DMS79 treated with DMSO at 0.1 percent for 48 hours (cell line): ENCODE measurements around the gene JAG1.

Experiments
- DNase-seq: peaks from one replicate; lab custom pipeline; 2025; lab: John Stamatoyannopoulos, UW

Gene JAG1

DNA sequence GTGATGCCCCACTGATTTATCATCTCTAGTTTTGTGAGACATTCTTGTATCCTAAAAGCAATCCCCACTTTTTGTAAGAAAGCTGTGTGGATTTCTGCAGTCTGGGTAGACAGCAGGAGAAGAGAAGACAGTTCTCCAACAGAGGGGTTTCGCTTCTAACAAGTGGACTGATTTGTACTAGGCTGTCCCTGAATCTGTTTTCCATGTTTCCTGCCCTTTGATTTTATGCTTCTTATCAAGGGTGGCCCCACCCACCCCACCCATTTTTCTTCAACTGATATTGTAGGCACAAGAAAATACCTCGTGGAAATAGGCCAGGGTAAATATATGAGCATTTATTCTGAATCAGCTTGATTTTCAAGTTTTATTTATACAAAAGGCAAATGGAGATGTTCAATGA is 25.7 kb upstream of the JAG1 start:
- no peak for DNase-seq

- DNase-seq, result no peak
These were observed 22.9 kb upstream of the JAG1 start for GRCh38 chr20:10696650-10697049.

- DNase-seq, result no peak
These were observed 15.6 kb upstream of the JAG1 start for GRCh38 chr20:10689385-10689784.

GRCh38 chr20:10687895-10688294 is 14.1 kb upstream of the JAG1 start:
- no peak for DNase-seq

- DNase-seq, result no peak
These were observed 12.7 kb upstream of the JAG1 start for GRCh38 chr20:10686356-10687133.

- DNase-seq, result no peak
These were observed 9.7 kb upstream of the JAG1 start for GRCh38 chr20:10683537-10683936.

- no peak for DNase-seq
These were observed 9.1 kb upstream of the JAG1 start for GRCh38 chr20:10682939-10683338.

DNA sequence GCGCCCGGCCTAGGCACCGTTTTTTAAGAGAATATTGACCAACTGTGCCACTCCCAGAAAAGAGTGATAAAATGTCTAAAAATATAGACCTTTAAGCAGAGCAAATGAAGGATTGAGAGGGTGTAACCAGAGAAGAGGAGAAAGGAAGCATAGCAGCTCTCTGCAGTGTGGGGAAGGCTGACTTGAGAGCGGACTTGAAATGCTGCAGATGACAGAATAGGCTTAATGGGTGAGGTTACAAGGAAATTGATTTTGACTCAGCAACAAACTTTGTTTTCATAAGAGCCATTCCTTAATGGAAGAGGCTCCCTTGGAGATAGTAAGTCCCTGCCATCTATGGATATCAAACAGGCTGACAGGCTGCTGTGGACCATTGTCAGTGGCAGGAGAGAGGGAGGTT is 7.7 kb upstream of the JAG1 start:
- no peak for DNase-seq

- DNase-seq, result no peak
These were observed 6.8 kb upstream of the JAG1 start for GRCh38 chr20:10680571-10680970.

GRCh38 chr20:10679269-10679668 is 5.5 kb upstream of the JAG1 start:
- no peak for DNase-seq

GRCh38 chr20:10676518-10676917 is 2.7 kb upstream of the JAG1 start:
- DNase-seq, result no peak

GRCh38 chr20:10675450-10675848 is 1.6 kb upstream of the JAG1 start:
- no peak for DNase-seq

- DNase-seq, result peak; percentile 11
These were observed 1.1 kb upstream of the JAG1 start for GRCh38 chr20:10674684-10675449.

DNA sequence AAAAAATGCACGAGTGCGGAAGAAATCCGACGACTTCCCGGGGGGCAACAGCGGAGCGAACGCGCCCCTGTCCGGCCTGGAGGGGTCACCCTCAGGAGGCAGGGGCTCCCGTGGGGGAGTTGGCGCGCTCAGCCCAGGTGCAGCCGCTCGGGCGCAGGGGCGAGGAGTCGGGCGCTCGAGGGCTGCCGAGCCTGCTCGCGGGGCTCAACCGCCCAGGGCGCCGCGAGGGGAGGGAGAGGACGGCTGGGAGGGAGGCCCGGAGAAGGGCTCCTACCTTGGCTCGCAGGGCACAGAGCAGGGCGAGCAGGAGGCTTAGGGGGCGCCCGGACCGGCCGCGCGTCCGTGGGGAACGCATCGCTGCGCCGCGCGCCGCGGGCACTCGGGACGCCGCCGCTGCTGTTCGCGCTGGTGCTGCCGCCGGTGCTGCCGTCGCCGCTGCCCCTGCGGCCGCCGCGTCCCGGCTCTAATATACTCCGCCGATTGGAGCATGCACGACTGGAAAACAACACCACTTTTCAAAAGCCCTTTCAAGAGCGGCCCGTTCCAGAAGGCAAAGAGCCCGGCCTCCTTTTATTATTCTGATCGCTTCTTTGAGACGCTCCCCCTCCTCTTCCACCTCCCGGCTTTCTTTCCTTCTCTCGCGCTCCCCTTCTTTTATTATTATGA is 490 bp downstream of the JAG1 start:
- DNase-seq, result peak; percentile 60

DNA sequence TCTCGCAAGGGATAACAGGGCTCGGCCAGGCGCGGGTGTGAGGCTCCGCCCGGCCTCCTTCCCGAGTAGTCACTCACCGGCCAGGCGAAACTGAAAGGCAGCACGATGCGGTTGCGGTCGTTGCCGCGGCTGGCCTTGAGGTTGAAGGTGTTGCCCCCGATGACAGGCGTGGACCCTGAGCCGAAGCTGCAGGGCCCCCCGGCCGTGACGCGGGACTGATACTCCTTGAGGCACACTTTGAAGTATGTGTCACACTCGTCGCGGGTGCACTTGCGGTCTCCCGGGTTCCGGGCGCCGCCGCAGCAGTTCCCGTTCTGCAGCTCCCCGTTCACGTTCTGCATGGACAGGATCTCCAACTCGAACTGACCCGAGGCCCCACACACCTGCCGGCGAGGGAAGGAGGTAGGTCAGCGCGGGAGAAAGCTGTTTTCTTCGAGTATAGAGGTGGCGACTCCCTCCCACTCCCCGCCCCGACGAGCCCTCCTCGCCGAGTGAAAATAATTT is 1.1 kb downstream of the JAG1 start:
- peak; percentile 13 for DNase-seq

GRCh38 chr20:10671919-10672623 is 1.7 kb downstream of the JAG1 start:
- DNase-seq, result no peak

GRCh38 chr20:10671221-10671918 is 2.4 kb downstream of the JAG1 start:
- DNase-seq, result peak; percentile 36

DNA sequence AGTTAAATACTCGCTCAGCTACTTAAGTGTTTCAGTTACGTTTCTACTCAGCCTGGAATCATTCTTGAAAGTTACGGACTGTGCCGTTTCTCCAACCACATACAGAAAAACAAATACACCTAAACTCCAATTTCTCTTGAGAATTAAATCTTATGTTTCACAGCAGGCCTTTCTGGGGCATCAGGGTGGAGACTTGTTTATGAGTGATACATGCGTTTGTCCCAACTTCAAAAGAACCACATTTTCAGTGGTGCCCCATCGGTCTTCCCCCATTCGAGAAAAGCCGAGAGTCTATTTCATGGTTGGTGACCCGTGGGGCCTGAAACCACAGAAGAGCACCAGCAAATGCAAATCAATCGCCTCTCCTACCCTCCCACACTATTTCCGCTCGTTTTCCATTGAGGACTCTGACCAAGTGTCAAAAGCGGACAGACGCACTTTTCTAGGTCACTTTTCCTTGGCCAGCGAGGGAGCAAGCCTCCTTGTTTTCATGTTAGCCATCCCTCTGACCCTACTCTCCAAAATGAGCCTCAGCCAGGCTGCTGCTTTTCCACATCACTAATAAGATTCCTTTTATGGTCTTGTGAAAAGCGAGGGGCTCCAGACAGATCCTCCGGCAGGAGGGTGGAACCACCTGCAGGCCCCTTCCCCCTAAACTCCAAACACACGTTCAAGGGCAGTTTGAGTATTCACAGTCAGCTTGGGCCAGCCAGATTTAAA is 3.1 kb downstream of the JAG1 start:
- DNase-seq, result peak; percentile 50

DNA sequence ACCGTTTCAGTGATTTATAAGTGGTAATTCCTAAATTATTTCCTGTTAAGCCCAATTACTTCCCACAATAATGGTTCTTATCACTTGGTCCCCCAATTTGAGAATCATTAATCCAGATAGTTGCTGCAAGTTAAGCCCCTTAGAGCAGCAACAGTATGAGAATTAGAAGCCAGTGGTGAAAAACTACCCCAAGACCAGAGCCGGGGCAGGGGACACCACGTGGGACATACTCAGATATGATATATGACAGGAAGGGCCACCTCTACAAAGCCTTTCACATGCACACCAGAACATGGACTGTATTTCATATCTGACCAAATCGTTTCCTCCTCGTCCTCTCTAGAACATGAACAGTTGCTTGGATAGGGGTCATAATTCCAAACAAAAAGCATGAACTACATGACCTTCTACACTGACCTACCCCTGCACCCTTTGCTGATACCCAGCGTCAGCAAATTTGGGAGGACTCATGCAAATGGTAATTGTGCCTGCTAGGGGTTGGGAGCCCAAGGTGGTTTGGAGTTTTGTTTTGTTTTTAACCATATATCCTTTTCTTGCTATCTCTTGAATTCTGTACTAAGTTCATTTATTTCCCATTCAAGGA is 3.9 kb downstream of the JAG1 start:
- DNase-seq, result no peak

DNA sequence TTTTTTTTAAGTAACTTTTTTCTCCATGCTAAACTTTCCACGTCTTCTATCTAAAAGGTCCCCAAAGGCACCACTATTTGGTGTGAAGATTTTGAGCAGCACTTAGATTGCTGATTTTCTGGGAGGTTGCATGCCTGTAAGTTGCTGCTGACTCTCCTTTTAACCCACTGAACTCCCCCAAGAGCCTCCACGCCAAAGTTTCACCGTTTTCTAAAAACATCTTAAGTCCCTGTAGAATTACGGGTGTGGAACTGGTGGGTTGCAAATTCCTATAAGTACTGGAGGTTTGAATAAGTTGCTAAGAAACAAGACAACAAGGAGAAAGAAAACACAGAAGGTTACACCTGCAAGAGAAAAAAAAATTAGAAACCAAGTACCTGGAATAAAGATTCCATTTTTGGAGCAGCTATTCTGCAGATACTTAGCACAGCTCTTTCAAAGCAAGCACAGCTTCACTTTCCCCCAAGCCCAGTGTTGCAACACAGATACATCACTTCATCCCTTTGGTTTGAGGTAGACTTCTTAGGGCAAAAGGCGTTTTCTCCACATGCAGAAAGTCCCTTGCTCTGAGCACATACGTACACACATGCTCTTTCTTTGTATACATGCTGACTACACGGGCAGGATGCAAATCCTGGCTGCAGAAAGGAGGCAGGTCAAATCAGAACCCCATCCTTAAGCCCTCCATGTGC is 5.0 kb downstream of the JAG1 start:
- no peak for DNase-seq
